ENCODE measurements around the gene PPM1F.
"Not testable (repeated sequence)": the region's sequence is repeated elsewhere in the genome, so short reads cannot be mapped to it uniquely, and the experiment has no call there.

The PPM1F gene

GRCh38 chr22:21898354-21898896 is 54.2 kb downstream of the PPM1F start:
- ATAC-seq = no peak

GRCh38 chr22:21896951-21897513 is 55.6 kb downstream of the PPM1F start:
- TF ChIP-seq BACH2 (CRISPR knock-in tag; IDR thresholded peaks at IDR 0.05; ENCODE audit: borderline replicate concordance) = no peak
- no peak for TF ChIP-seq ZNF70 (CRISPR knock-in tag; IDR thresholded peaks at IDR 0.05)
- TF ChIP-seq ISL1 (CRISPR knock-in tag; IDR thresholded peaks at IDR 0.05) = no peak
- no peak for TF ChIP-seq CSDC2 (CRISPR knock-in tag; IDR thresholded peaks at IDR 0.05)
- no peak for TF ChIP-seq ZFP30 (CRISPR knock-in tag; IDR thresholded peaks at IDR 0.05)
- TF ChIP-seq, protein P1, sequence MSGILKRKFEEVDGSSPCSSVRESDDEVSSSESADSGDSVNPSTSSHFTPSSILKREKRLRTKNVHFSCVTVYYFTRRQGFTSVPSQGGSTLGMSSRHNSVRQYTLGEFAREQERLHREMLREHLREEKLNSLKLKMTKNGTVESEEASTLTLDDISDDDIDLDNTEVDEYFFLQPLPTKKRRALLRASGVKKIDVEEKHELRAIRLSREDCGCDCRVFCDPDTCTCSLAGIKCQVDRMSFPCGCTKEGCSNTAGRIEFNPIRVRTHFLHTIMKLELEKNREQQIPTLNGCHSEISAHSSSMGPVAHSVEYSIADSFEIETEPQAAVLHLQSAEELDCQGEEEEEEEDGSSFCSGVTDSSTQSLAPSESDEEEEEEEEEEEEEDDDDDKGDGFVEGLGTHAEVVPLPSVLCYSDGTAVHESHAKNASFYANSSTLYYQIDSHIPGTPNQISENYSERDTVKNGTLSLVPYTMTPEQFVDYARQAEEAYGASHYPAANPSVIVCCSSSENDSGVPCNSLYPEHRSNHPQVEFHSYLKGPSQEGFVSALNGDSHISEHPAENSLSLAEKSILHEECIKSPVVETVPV (CRISPR knock-in tag; IDR thresholded peaks at IDR 0.05) = no peak
- TF ChIP-seq, protein P2, sequence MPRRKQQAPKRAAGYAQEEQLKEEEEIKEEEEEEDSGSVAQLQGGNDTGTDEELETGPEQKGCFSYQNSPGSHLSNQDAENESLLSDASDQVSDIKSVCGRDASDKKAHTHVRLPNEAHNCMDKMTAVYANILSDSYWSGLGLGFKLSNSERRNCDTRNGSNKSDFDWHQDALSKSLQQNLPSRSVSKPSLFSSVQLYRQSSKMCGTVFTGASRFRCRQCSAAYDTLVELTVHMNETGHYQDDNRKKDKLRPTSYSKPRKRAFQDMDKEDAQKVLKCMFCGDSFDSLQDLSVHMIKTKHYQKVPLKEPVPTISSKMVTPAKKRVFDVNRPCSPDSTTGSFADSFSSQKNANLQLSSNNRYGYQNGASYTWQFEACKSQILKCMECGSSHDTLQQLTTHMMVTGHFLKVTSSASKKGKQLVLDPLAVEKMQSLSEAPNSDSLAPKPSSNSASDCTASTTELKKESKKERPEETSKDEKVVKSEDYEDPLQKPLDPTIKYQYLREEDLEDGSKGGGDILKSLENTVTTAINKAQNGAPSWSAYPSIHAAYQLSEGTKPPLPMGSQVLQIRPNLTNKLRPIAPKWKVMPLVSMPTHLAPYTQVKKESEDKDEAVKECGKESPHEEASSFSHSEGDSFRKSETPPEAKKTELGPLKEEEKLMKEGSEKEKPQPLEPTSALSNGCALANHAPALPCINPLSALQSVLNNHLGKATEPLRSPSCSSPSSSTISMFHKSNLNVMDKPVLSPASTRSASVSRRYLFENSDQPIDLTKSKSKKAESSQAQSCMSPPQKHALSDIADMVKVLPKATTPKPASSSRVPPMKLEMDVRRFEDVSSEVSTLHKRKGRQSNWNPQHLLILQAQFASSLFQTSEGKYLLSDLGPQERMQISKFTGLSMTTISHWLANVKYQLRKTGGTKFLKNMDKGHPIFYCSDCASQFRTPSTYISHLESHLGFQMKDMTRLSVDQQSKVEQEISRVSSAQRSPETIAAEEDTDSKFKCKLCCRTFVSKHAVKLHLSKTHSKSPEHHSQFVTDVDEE (CRISPR knock-in tag; IDR thresholded peaks at IDR 0.05) = no peak
- TF ChIP-seq ESRRG (CRISPR knock-in tag; IDR thresholded peaks at IDR 0.05) = no peak
- no peak for TF ChIP-seq ZFP3 (CRISPR knock-in tag; IDR thresholded peaks at IDR 0.05)
- TF ChIP-seq PATZ1 (CRISPR knock-in tag; IDR thresholded peaks at IDR 0.05; ENCODE audit: borderline replicate concordance) = no peak
- TF ChIP-seq OSR1 (CRISPR knock-in tag; IDR thresholded peaks at IDR 0.05) = no peak
- no peak for TF ChIP-seq GLIS3 (CRISPR knock-in tag; IDR thresholded peaks at IDR 0.05)
- TF ChIP-seq TCF4 (CRISPR knock-in tag; IDR thresholded peaks at IDR 0.05; ENCODE audit: borderline replicate concordance) = no peak
- no peak for TF ChIP-seq TOX (CRISPR knock-in tag; IDR thresholded peaks at IDR 0.05; ENCODE audit: borderline replicate concordance)
- TF ChIP-seq RARB (CRISPR knock-in tag; IDR thresholded peaks at IDR 0.05) = no peak
- no peak for TF ChIP-seq ARNTL (CRISPR knock-in tag; IDR thresholded peaks at IDR 0.05; ENCODE audit: borderline replicate concordance, low read depth)
- ATAC-seq = no peak

More at GRCh38 chr22:21898354-21898896, 54.2 kb downstream of the PPM1F start:
- TF ChIP-seq CREB5 (CRISPR knock-in tag; IDR thresholded peaks at IDR 0.05; ENCODE audit: low read depth) (no peak), ZC3H10 (CRISPR knock-in tag; IDR thresholded peaks at IDR 0.05) (no peak), SNAI2 (CRISPR knock-in tag; IDR thresholded peaks at IDR 0.05) (no peak), TCF4 (CRISPR knock-in tag; IDR thresholded peaks at IDR 0.05; ENCODE audit: borderline replicate concordance) (no peak), PPARA (CRISPR knock-in tag; IDR thresholded peaks at IDR 0.05; ENCODE audit: borderline replicate concordance) (no peak), RARB (CRISPR knock-in tag; IDR thresholded peaks at IDR 0.05) (no peak), ZNF565 (CRISPR knock-in tag; conservative IDR thresholded peaks at IDR 0.05; ENCODE audit: low read depth) (no peak), OSR1 (CRISPR knock-in tag; IDR thresholded peaks at IDR 0.05) (no peak), ZFP3 (CRISPR knock-in tag; IDR thresholded peaks at IDR 0.05) (no peak), CSDC2 (CRISPR knock-in tag; IDR thresholded peaks at IDR 0.05) (no peak), POU6F1 (CRISPR knock-in tag; IDR thresholded peaks at IDR 0.05; ENCODE audit: borderline replicate concordance, low read depth) (no peak)

GRCh38 chr22:21896275-21896674 is 56.4 kb downstream of the PPM1F start:
- ATAC-seq = not testable (repeated sequence)

Data from SK-N-SH treated with all-trans-retinoic acid at 6 μM for 48 hours (cell line).